ENCODE measurements around the gene SLC6A19.

- TF ChIP-seq POLR2A (IDR thresholded peaks at IDR 0.05; ENCODE audit: low read depth, low read length) (no peak), KDM1A (IDR thresholded peaks at IDR 0.05; ENCODE audit: borderline replicate concordance) (no peak), BHLHE40 (IDR thresholded peaks at IDR 0.05; ENCODE audit: borderline replicate concordance in 1 of 2, low read depth in 2 of 2, low read length in 1 of 2) (no peak), WRNIP1 (IDR thresholded peaks at IDR 0.05; ENCODE audit: borderline replicate concordance, low read depth, low read length) (no peak), TAF1 (IDR thresholded peaks at IDR 0.05; ENCODE audit: borderline replicate concordance, low read depth, low read length) (no peak), EP300 (IDR thresholded peaks at IDR 0.05; ENCODE audit: borderline replicate concordance in 1 of 2, control insufficient read depth in 1 of 2, low read depth in 2 of 2, low read length in 2 of 2) (no peak), NFYB (IDR thresholded peaks at IDR 0.05; ENCODE audit: insufficient read depth, low read depth, low read length) (no peak), EZH2 (IDR thresholded peaks at IDR 0.05; ENCODE audit: borderline replicate concordance, control insufficient read depth, low read depth, low read length) (no peak)
- TF ChIP-seq, protein P1, sequence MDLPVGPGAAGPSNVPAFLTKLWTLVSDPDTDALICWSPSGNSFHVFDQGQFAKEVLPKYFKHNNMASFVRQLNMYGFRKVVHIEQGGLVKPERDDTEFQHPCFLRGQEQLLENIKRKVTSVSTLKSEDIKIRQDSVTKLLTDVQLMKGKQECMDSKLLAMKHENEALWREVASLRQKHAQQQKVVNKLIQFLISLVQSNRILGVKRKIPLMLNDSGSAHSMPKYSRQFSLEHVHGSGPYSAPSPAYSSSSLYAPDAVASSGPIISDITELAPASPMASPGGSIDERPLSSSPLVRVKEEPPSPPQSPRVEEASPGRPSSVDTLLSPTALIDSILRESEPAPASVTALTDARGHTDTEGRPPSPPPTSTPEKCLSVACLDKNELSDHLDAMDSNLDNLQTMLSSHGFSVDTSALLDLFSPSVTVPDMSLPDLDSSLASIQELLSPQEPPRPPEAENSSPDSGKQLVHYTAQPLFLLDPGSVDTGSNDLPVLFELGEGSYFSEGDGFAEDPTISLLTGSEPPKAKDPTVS (IDR thresholded peaks at IDR 0.05; ENCODE audit: low read depth, low read length), result no peak
- TF ChIP-seq, protein P2, sequence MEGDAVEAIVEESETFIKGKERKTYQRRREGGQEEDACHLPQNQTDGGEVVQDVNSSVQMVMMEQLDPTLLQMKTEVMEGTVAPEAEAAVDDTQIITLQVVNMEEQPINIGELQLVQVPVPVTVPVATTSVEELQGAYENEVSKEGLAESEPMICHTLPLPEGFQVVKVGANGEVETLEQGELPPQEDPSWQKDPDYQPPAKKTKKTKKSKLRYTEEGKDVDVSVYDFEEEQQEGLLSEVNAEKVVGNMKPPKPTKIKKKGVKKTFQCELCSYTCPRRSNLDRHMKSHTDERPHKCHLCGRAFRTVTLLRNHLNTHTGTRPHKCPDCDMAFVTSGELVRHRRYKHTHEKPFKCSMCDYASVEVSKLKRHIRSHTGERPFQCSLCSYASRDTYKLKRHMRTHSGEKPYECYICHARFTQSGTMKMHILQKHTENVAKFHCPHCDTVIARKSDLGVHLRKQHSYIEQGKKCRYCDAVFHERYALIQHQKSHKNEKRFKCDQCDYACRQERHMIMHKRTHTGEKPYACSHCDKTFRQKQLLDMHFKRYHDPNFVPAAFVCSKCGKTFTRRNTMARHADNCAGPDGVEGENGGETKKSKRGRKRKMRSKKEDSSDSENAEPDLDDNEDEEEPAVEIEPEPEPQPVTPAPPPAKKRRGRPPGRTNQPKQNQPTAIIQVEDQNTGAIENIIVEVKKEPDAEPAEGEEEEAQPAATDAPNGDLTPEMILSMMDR (IDR thresholded peaks at IDR 0.05 in 2 of 3, conservative IDR thresholded peaks at IDR 0.05 in 1 of 3; ENCODE audit: control insufficient read depth in 2 of 3, extremely low read depth in 1 of 3, insufficient read depth in 1 of 3, low read depth in 3 of 3, low read length in 3 of 3), result no peak
These were observed 42.2 kb downstream of the SLC6A19 start for GRCh38 chr5:1243487-1244130.

All from GM12878 (cell line).